Endodermal cell (in vitro differentiated cells): ENCODE data around the gene CAPN2. TPM values are rescaled to one million over a fixed set of nuclear protein-coding genes. Genes with fewer than 3 reads are reported as not detected.

Experiments used
- DNase-seq: peaks from one replicate; pipeline ENCODE4 v3.0.0-alpha.2; 2017
- H3K27ac ChIP-seq: 2 replicates; pipeline ENCODE4 v1.5.1; 2013; ENCODE audit warnings: mild to moderate bottlenecking, low read depth, low read length, moderate library complexity
- H3K27me3 ChIP-seq: 2 replicates; pipeline ENCODE4 v1.6.1; 2013; ENCODE audit warnings: mild to moderate bottlenecking, low read length, moderate library complexity; ENCODE audit not compliant: insufficient read depth, control insufficient read depth, poor library complexity, severe bottlenecking
- H3K36me3 ChIP-seq: 2 replicates; pipeline ENCODE4 v1.7.0; 2013; ENCODE audit warnings: mild to moderate bottlenecking, low read length, moderate library complexity; ENCODE audit not compliant: control insufficient read depth, insufficient read depth
- H3K4me1 ChIP-seq: one replicate; pipeline ENCODE4 v1.7.0; 2013; ENCODE audit warnings: low read length; ENCODE audit not compliant: control insufficient read depth, insufficient read depth
- H3K4me3 ChIP-seq: 2 replicates; pipeline ENCODE4 v1.5.1; 2013; ENCODE audit warnings: mild to moderate bottlenecking, low read length, moderate library complexity
- H3K9ac ChIP-seq: 2 replicates; pipeline ENCODE4 v1.6.1; 2013; ENCODE audit warnings: mild to moderate bottlenecking, low read length, moderate library complexity; ENCODE audit not compliant: poor library complexity, severe bottlenecking; ENCODE audit errors: extremely low read depth
- H3K9me3 ChIP-seq: 2 replicates; pipeline ENCODE4 v1.6.1; 2013; ENCODE audit warnings: mild to moderate bottlenecking, low read length, moderate library complexity; ENCODE audit not compliant: control insufficient read depth
- H3K27ac Mint-ChIP-seq: 2 replicates; pipeline ENCODE4 v1.8.0; 2020; ENCODE audit warnings: mixed read lengths
- H3K27me3 Mint-ChIP-seq: 2 replicates; pipeline ENCODE4 v1.8.0; 2021; ENCODE audit warnings: mild to moderate bottlenecking, mixed read lengths; ENCODE audit not compliant: insufficient read depth
- H3K36me3 Mint-ChIP-seq: 2 replicates; pipeline ENCODE4 v1.8.0; 2020; ENCODE audit warnings: low read depth, mixed read lengths
- H3K4me1 Mint-ChIP-seq: 2 replicates; pipeline ENCODE4 v1.8.0; 2020; ENCODE audit warnings: mixed read lengths
- H3K4me3 Mint-ChIP-seq: 2 replicates; pipeline ENCODE4 v1.8.0; 2020; ENCODE audit warnings: mild to moderate bottlenecking, moderate library complexity, mixed read lengths
- H3K9me3 Mint-ChIP-seq: 2 replicates; pipeline ENCODE4 v1.8.0; 2020; ENCODE audit warnings: mild to moderate bottlenecking, mixed read lengths
- WGBS, 2 experiments: methylation state at CpG; one replicate each; pipeline versions ENCODE4 v1.1.5 to v1.1.7; 2013; ENCODE audit warnings: missing lambda C conversion rate in 2 of 2, mixed read lengths in 1 of 2; ENCODE audit not compliant: insufficient coverage in 1 of 2, insufficient read length in 1 of 2; 5-methylcytosine and 5-hydroxymethylcytosine counted together
- total RNA-seq, 2 donors: library from RNA; stranded (reverse); fragmentation: NEBNext Ultra II Directional in 1 of 2; extraction: Animal tissue kit (Norgen Biotek cat#: 25700) in 1 of 2; gene quantifications; 2 replicates in 1 of 2; 3 replicates in 1 of 2; pipeline ENCODE4 v1.2.1, GENCODE V29; 2021
- TF ChIP-seq, protein P1 (sequence below): fragments of 200-600 bp; sonication (generic); conservative IDR thresholded peaks from 2 replicates; pipeline ENCODE4 v1.5.0; 2021; ENCODE audit warnings: antibody characterized with exemption, mild to moderate bottlenecking

CAPN2 gene
- total RNA-seq, 2 donors from 2014 or later, result 49.2 to 49.7 TPM

DNA sequence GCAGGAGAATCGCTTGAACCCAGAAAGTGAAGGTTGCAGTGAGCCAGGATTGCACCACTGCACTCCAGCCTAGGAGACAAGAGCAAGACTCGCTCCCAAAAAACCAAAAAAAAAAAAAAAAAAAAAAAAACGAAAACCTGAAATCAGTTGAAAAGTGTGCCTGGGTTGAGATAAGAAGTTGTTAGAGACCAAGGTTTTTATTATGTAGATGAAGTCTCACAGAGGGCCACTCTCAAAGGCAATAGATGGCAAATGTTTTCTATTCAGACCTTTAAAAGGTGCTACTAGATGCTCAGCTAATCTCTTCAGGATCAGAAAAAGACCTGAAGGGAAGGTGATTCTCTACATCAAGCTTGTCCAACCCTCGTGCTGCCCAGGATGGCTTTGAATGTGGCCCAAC is 17.6 kb downstream of the CAPN2 start:
- DNase-seq, result no peak
- peaks cover 4% of the 10 kb centered on the region for H3K9me3 Mint-ChIP-seq
- TF ChIP-seq, protein P1, sequence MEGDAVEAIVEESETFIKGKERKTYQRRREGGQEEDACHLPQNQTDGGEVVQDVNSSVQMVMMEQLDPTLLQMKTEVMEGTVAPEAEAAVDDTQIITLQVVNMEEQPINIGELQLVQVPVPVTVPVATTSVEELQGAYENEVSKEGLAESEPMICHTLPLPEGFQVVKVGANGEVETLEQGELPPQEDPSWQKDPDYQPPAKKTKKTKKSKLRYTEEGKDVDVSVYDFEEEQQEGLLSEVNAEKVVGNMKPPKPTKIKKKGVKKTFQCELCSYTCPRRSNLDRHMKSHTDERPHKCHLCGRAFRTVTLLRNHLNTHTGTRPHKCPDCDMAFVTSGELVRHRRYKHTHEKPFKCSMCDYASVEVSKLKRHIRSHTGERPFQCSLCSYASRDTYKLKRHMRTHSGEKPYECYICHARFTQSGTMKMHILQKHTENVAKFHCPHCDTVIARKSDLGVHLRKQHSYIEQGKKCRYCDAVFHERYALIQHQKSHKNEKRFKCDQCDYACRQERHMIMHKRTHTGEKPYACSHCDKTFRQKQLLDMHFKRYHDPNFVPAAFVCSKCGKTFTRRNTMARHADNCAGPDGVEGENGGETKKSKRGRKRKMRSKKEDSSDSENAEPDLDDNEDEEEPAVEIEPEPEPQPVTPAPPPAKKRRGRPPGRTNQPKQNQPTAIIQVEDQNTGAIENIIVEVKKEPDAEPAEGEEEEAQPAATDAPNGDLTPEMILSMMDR, result no peak
- no peak overlapping the region for H3K27ac Mint-ChIP-seq
- Histone ChIP-seq H3K36me3 (peaks cover 32% of the 10 kb centered on the region), H3K27me3 (no peaks in the 10 kb centered on the region), H3K4me3 (no peak overlapping the region), H3K9me3 (no peaks in the 10 kb centered on the region), H3K27ac (no peak overlapping the region), H3K4me1 (peaks cover 11% of the 10 kb centered on the region), H3K9ac (no peak overlapping the region)
- H3K27me3 Mint-ChIP-seq, result peaks cover 76% of the 10 kb centered on the region
- peaks cover 43% of the 10 kb centered on the region for H3K36me3 Mint-ChIP-seq
- H3K4me3 Mint-ChIP-seq, result no peak overlapping the region
- H3K4me1 Mint-ChIP-seq, result peaks cover 37% of the 10 kb centered on the region
- WGBS, 2 experiments, result 65 to 80% methylated on average over 1 to 4 of the region's 4 CpGs

DNA sequence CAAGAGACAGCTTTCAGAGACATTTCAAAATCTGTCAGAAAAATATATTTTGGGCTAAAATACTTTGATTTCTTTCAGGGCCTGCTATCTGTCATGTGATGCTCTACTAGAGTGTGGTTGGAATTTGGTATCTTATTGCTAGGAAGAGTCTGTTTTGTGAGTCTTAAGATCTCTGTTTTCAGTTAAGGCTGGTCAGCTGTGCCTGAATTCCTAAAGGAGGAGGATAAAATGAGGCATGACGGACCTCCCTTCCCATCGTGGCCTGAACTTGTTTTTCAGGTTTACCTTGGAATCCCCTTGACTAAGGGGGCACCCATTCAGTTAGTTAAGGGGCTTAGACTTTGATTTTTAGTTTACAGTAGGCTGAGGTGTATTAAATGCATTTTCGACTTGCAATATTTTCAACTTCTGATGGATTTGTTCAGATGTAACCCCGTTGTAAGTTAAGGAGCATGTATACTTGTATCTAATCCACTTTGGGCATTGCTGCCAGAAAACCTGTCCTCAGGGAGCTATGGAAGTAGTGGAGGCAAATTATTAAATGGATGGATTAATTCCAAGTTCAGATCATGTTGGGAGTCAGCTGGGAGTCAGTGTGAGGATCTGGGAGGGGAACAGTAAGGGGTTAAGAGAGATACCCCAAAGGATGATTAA is 18.3 kb downstream of the CAPN2 start:
- Histone ChIP-seq H3K36me3 (peaks cover 28% of the 10 kb centered on the region), H3K27me3 (no peaks in the 10 kb centered on the region), H3K27ac (no peak overlapping the region), H3K9ac (no peak overlapping the region), H3K9me3 (no peaks in the 10 kb centered on the region), H3K4me3 (no peak overlapping the region), H3K4me1 (peaks cover 11% of the 10 kb centered on the region)
- no peak overlapping the region for H3K27ac Mint-ChIP-seq
- 81 to 85% methylated on average over 2 to 4 of the region's 4 CpGs for WGBS, 2 experiments
- peaks cover 4% of the 10 kb centered on the region for H3K9me3 Mint-ChIP-seq
- peaks cover 37% of the 10 kb centered on the region for H3K4me1 Mint-ChIP-seq
- TF ChIP-seq, protein P1, result no peak
- H3K4me3 Mint-ChIP-seq, result no peak overlapping the region
- peaks cover 74% of the 10 kb centered on the region for H3K27me3 Mint-ChIP-seq
- peaks cover 37% of the 10 kb centered on the region for H3K36me3 Mint-ChIP-seq
- DNase-seq, result no peak

DNA sequence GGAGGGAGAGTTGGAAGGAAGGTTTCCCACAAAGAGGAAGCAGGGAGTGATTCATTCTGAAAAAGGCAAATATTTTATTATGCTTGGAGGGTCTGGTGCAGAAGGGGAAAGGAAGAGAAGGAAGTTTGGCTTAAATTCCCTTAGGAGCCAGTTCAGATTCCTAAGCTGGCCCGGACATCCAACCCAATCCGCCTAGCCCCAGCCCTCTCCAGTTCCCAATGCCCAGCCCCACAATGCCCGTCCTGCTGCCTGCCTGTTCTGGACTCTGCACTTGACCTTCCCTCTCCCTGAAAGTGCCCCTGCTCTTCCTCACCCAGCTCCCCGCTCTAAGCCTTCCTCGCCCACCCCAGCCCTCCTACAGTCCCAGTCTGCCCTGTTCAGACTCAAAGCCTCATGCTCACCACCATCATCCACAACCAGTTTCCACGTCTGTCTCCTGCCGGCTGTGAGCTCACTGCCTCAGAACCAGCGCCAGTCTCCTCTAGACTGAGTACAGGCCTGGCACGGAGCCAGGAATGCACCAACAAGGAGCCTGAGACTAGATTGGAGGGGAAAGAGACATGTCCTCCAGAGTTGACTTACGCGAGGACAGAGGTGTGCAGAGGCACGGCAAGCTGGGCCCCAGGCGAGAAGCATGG is 18.9 kb downstream of the CAPN2 start:
- Histone ChIP-seq H3K27me3 (no peaks in the 10 kb centered on the region), H3K9me3 (no peaks in the 10 kb centered on the region), H3K36me3 (peaks cover 23% of the 10 kb centered on the region), H3K4me1 (peaks cover 11% of the 10 kb centered on the region), H3K9ac (no peak overlapping the region), H3K27ac (no peak overlapping the region), H3K4me3 (no peak overlapping the region)
- Mint-ChIP-seq H3K4me3 (no peak overlapping the region), H3K36me3 (peaks cover 37% of the 10 kb centered on the region), H3K27ac (peak overlapping the region; percentile 26), H3K27me3 (peaks cover 69% of the 10 kb centered on the region), H3K4me1 (peaks cover 31% of the 10 kb centered on the region), H3K9me3 (peaks cover 4% of the 10 kb centered on the region)
- DNase-seq, result no peak
- TF ChIP-seq, protein P1, result no peak
- WGBS, 2 experiments, result 90 to 94% methylated on average over 5 to 13 of the region's 13 CpGs
